C1 segment of cervical spinal cord (tissue), 14 donors: Measurements from ENCODE around the gene ZNF532.

ENCODE experiments used
- DNase-seq, 14 donors: peaks; one replicate each; lab custom pipeline; 2025; lab: John Stamatoyannopoulos, UW

Gene ZNF532

GRCh38 chr18:58941426-58942099 lies 76.9 kb downstream of the ZNF532 start:
- no peak for DNase-seq

GRCh38 chr18:58943896-58944295 lies 79.2 kb downstream of the ZNF532 start:
- no peak for DNase-seq

- DNase-seq, result no peak
These were observed 82.6 kb downstream of the ZNF532 start for GRCh38 chr18:58947136-58947732.

- DNase-seq, result no peak
These were observed 84.4 kb downstream of the ZNF532 start for GRCh38 chr18:58949031-58949430.

- no peak for DNase-seq
These were observed 87.5 kb downstream of the ZNF532 start for GRCh38 chr18:58951986-58952702.

- DNase-seq, result no peak
These were observed 88.2 kb downstream of the ZNF532 start for GRCh38 chr18:58952858-58953257.

- peak in 1 of 14 donors; percentile 20 for DNase-seq
These were observed 89.0 kb downstream of the ZNF532 start for GRCh38 chr18:58953627-58954026.

GRCh38 chr18:58955001-58955400 lies 90.3 kb downstream of the ZNF532 start:
- no peak for DNase-seq

GRCh38 chr18:58955738-58956137 lies 91.1 kb downstream of the ZNF532 start:
- DNase-seq, result peak in 1 of 14 donors; percentile 33

- DNase-seq, result no peak
These were observed 94.0 kb downstream of the ZNF532 start for GRCh38 chr18:58958628-58959027.

- no peak for DNase-seq
These were observed 95.8 kb downstream of the ZNF532 start for GRCh38 chr18:58960508-58960907.

- peak in 2 of 14 donors; percentile 38 to 59 for DNase-seq
These were observed 96.5 kb downstream of the ZNF532 start for GRCh38 chr18:58960946-58961722.

- DNase-seq, result peak in 1 of 14 donors; percentile 7
These were observed 97.7 kb downstream of the ZNF532 start for GRCh38 chr18:58962336-58962735.

- peak in 1 of 14 donors; percentile 55 for DNase-seq
These were observed 100.8 kb downstream of the ZNF532 start for GRCh38 chr18:58965291-58966004.

GRCh38 chr18:58966005-58966677 lies 101.5 kb downstream of the ZNF532 start:
- DNase-seq, result no peak

GRCh38 chr18:58966704-58967103 lies 102.0 kb downstream of the ZNF532 start:
- no peak for DNase-seq

- peak in 1 of 14 donors; percentile 48 for DNase-seq
These were observed 103.1 kb downstream of the ZNF532 start for GRCh38 chr18:58967751-58968254.

GRCh38 chr18:58970943-58971790 lies 106.5 kb downstream of the ZNF532 start:
- DNase-seq, result peak in 1 of 14 donors; percentile 63

- no peak for DNase-seq
These were observed 110.6 kb downstream of the ZNF532 start for GRCh38 chr18:58975296-58975695.

- DNase-seq, result no peak
These were observed 111.1 kb downstream of the ZNF532 start for GRCh38 chr18:58975781-58976180.
